ENCODE data around the gene C1QL1. TPM values are rescaled to one million over a fixed set of nuclear protein-coding genes. Genes with fewer than 3 reads are reported as not detected.

C1QL1 gene
- total and polyA plus RNA-seq, 2 experiments from 2014 or later: 25.2 to 38.6 TPM

DNA sequence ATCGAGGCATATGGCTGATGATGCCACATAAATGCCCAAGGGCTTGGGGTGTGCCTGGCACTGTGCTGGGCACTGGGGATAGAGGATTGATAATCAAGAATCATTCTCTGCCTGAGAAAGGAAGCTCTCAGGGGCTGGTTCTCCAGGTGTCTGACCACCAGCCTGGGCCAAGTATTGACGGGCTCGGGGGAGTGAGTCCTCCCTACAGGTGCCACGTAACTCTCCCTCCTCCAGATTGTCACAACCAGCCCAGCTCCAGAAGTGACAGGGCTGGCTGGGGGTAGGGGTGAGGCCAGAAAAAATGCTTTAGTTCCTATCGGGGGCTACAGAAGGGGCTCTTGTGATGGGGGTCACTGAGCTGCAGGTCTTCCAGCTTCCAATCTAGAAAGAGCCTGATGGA, 10.7 kb upstream of the C1QL1 start:
- no peak overlapping the region for H3K4me3 ChIP-seq
- H3K27ac ChIP-seq: peak overlapping the region; percentile 93
- H3K27me3 ChIP-seq: no peaks in the 10 kb centered on the region
- no peaks in the 10 kb centered on the region for H3K9me3 ChIP-seq (ENCODE audit: low read depth)
- H3K4me1 ChIP-seq (ENCODE audit: low read depth): peaks cover 63% of the 10 kb centered on the region
- no peak for DNase-seq (ENCODE audit: low read depth in 1 of 2, low spot score in 1 of 2)
- no peaks in the 10 kb centered on the region for H3K36me3 ChIP-seq
- no peak for TF ChIP-seq CTCF (IDR thresholded peaks at IDR 0.05; ENCODE audit: low read depth, low read length)

- peak overlapping the region; percentile 93 for H3K27ac ChIP-seq
- H3K36me3 ChIP-seq: no peaks in the 10 kb centered on the region
- H3K4me1 ChIP-seq (ENCODE audit: low read depth): peaks cover 57% of the 10 kb centered on the region
- H3K27me3 ChIP-seq: no peaks in the 10 kb centered on the region
- H3K4me3 ChIP-seq: no peak overlapping the region
- DNase-seq (ENCODE audit: low read depth in 1 of 2, low spot score in 1 of 2): peak in 1 of 2 donors; percentile 75
- no peak for TF ChIP-seq CTCF (IDR thresholded peaks at IDR 0.05; ENCODE audit: low read depth, low read length)
- H3K9me3 ChIP-seq (ENCODE audit: low read depth): no peaks in the 10 kb centered on the region
These were observed 9.9 kb upstream of the C1QL1 start for GRCh38 chr17:44977814-44978550.

DNA sequence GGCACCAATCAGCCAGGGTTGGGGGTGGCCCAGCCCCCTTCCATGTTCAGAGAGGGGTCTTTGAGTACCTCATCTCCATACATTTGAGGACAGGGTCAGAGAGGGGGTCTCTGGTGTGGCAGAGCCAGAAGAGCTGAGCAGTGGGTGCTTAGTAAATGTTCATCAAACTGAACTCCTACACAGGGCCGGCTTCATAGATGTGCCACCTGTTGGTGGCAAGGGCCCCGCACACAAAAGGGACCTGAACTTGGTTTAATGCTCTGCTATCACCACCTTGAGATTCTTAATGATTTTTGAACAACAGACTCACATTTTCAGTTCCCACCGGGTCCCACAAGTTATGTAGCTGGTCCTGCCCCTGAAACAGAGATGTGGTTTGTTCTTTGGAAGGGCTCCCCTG, 9.0 kb upstream of the C1QL1 start:
- peaks cover 54% of the 10 kb centered on the region for H3K4me1 ChIP-seq (ENCODE audit: low read depth)
- no peak for DNase-seq (ENCODE audit: low read depth in 1 of 2, low spot score in 1 of 2)
- no peak overlapping the region for H3K4me3 ChIP-seq
- no peak for TF ChIP-seq CTCF (IDR thresholded peaks at IDR 0.05; ENCODE audit: low read depth, low read length)
- peak overlapping the region; percentile 93 for H3K27ac ChIP-seq
- no peaks in the 10 kb centered on the region for H3K36me3 ChIP-seq
- H3K27me3 ChIP-seq: no peaks in the 10 kb centered on the region
- H3K9me3 ChIP-seq (ENCODE audit: low read depth): no peaks in the 10 kb centered on the region

DNA sequence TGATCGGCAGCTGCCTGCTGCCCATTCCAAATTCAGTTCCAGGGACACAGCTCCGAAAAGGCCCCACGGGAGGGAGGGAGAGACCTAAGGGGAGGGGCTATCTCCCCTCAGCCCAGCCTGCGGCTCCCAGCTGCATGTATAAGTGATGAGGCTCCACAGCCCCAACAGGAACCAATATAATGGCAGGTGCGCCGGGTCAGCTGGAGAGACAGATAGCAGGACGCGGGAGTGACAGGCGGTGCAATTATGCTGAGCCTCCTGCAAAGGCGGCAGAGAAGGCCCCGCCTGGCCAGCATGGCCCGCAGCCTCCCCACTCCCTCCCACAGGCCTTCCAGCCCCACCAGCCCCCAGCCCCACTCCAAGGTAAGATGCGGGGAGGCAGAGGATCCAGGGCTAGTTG, 8.1 kb upstream of the C1QL1 start:
- H3K9me3 ChIP-seq (ENCODE audit: low read depth): no peaks in the 10 kb centered on the region
- peaks cover 51% of the 10 kb centered on the region for H3K4me1 ChIP-seq (ENCODE audit: low read depth)
- no peaks in the 10 kb centered on the region for H3K36me3 ChIP-seq
- no peak for TF ChIP-seq CTCF (IDR thresholded peaks at IDR 0.05; ENCODE audit: low read depth, low read length)
- peak overlapping the region; percentile 93 for H3K27ac ChIP-seq
- DNase-seq (ENCODE audit: low read depth in 1 of 2, low spot score in 1 of 2): no peak
- H3K4me3 ChIP-seq: no peak overlapping the region
- no peaks in the 10 kb centered on the region for H3K27me3 ChIP-seq

GRCh38 chr17:44972953-44973352, 4.8 kb upstream of the C1QL1 start:
- Histone ChIP-seq H3K9me3 (ENCODE audit: low read depth) (no peaks in the 10 kb centered on the region), H3K36me3 (no peaks in the 10 kb centered on the region), H3K27ac (no peak overlapping the region), H3K4me3 (no peak overlapping the region), H3K27me3 (peaks cover under 1% of the 10 kb centered on the region), H3K4me1 (ENCODE audit: low read depth) (peaks cover 30% of the 10 kb centered on the region)
- TF ChIP-seq CTCF (IDR thresholded peaks at IDR 0.05; ENCODE audit: low read depth, low read length): no peak
- peak in 1 of 2 donors; percentile 67 for DNase-seq (ENCODE audit: low read depth in 1 of 2, low spot score in 1 of 2)
